Keratinocyte (primary cell): Measurements from ENCODE around the gene PHKA2. TPM values are rescaled to one million over a fixed set of nuclear protein-coding genes. Genes with fewer than 3 reads are reported as not detected.

Experiments
- DNase-seq: peaks from one replicate; pipeline ENCODE4 v3.0.0-alpha.2; 2011; ENCODE audit warnings: low read depth, missing footprints, low spot score
- FAIRE-seq: peaks from 2 replicates; lab custom pipeline; 2011; peaks lifted over from hg19 to GRCh38; lab: Jason Lieb, UNC
- H2AFZ ChIP-seq: 2 replicates; pipeline ENCODE4 v1.6.0; 2012; ENCODE audit warnings: low read length, control low read depth, inconsistent platforms; ENCODE audit not compliant: control insufficient read depth
- H3K27ac ChIP-seq: 2 replicates; pipeline ENCODE4 v1.5.1; 2011; ENCODE audit warnings: low read length; ENCODE audit not compliant: control insufficient read depth, insufficient read depth
- H3K27me3 ChIP-seq: 3 replicates; pipeline ENCODE4 v1.6.0; 2011; ENCODE audit warnings: low read length; ENCODE audit not compliant: control insufficient read depth, insufficient read depth; ENCODE audit errors: extremely low read depth
- H3K36me3 ChIP-seq, 2 experiments: 2 replicates in 1 of 2; 3 replicates in 1 of 2; pipeline ENCODE4 v1.5.1; 2011; ENCODE audit warnings: low read length in 2 of 2, mild to moderate bottlenecking in 1 of 2; ENCODE audit not compliant: control insufficient read depth in 2 of 2, insufficient read depth in 2 of 2; ENCODE audit errors: extremely low read depth in 1 of 2
- H3K4me1 ChIP-seq: 3 replicates; pipeline ENCODE4 v1.5.1; 2011; ENCODE audit warnings: low read length; ENCODE audit not compliant: control insufficient read depth, insufficient read depth; ENCODE audit errors: extremely low read depth
- H3K4me2 ChIP-seq: 3 replicates; pipeline ENCODE4 v1.6.0; 2011; ENCODE audit warnings: low read depth, low read length; ENCODE audit not compliant: control insufficient read depth, insufficient read depth; ENCODE audit errors: extremely low read depth
- H3K4me3 ChIP-seq, 3 experiments: fragments of 200-600 bp in 1 of 3; sonication (generic) in 1 of 3; 2 replicates in 2 of 3; 3 replicates in 1 of 3; pipeline ENCODE4 v1.5.1; 2011 to 2016; ENCODE audit warnings: low read length in 3 of 3, mild to moderate bottlenecking in 3 of 3, control low read depth in 2 of 3, inconsistent platforms in 1 of 3, low read depth in 1 of 3, mixed read lengths in 1 of 3, mixed run types in 1 of 3, moderate library complexity in 1 of 3; ENCODE audit not compliant: control insufficient read depth in 2 of 3, insufficient read depth in 2 of 3; ENCODE audit errors: extremely low read depth in 1 of 3
- H3K79me2 ChIP-seq: 2 replicates; pipeline ENCODE4 v1.6.0; 2012; ENCODE audit warnings: low read length; ENCODE audit not compliant: control insufficient read depth, insufficient read depth
- H3K9ac ChIP-seq: 3 replicates; pipeline ENCODE4 v1.6.0; 2011; ENCODE audit warnings: low read length; ENCODE audit not compliant: control insufficient read depth, insufficient read depth; ENCODE audit errors: extremely low read depth
- H3K9me1 ChIP-seq: 3 replicates; pipeline ENCODE4 v1.6.0; 2011; ENCODE audit warnings: low read length; ENCODE audit not compliant: control insufficient read depth, insufficient read depth; ENCODE audit errors: extremely low read depth
- H3K9me3 ChIP-seq: 2 replicates; pipeline ENCODE4 v1.5.1; 2012; ENCODE audit warnings: low read depth, low read length; ENCODE audit not compliant: control insufficient read depth
- H4K20me1 ChIP-seq: 3 replicates; pipeline ENCODE4 v1.6.0; 2011; ENCODE audit warnings: low read length; ENCODE audit not compliant: control insufficient read depth, insufficient read depth; ENCODE audit errors: extremely low read depth
- CTCF ChIP-seq, 3 experiments: IDR thresholded peaks in 1 of 3; conservative IDR thresholded peaks in 1 of 3; optimal IDR thresholded peaks in 1 of 3; 2 replicates in 2 of 3; 3 replicates in 1 of 3; pipeline versions ENCODE3 to v1.5.1; 2011; ENCODE audit warnings: low read length in 3 of 3, mild to moderate bottlenecking in 3 of 3, moderate library complexity in 2 of 3, control low read depth in 1 of 3, inconsistent platforms in 1 of 3; ENCODE audit not compliant: insufficient read depth in 2 of 3; ENCODE audit errors: extremely low read depth in 1 of 3
- EZH2 ChIP-seq: IDR thresholded peaks from one replicate; pipeline ENCODE4 v1.6.1; 2012; ENCODE audit warnings: inconsistent platforms, mild to moderate bottlenecking, low read length, moderate library complexity
- dilution Hi-C: fragments of 300-500 bp; cut with MboI; formaldehyde crosslinking; loops from one replicate; pipeline ENCODE4 v1.7.0; 2020; ENCODE audit warnings: low sequenced_read_pairs; ENCODE audit not compliant: extremely low pct_ligation_motif_present
- polyA plus RNA-seq, 5 experiments: library from polyadenylated mRNA; depleted of rRNA in 3 of 5; stranded (reverse) in 3 of 5; stranded (forward) in 1 of 5; unstranded in 1 of 5; fragments of >200 nt; gene quantifications; 1 replicate in 1 of 5; 2 replicates in 3 of 5; 3 replicates in 1 of 5; pipeline versions ENCODE4 v1.2.1 to v1.2.3, GENCODE V29; 2011 to 2012; ENCODE audit warnings: missing spikeins in 2 of 5, low read depth in 1 of 5, low replicate concordance in 1 of 5

Gene PHKA2
- polyA plus RNA-seq, 1 donor (not counting 4 experiments of a cell fraction or from before 2014, with no cell fraction given), result 14.1 TPM

GRCh38 chrX:18871970-18872369, 111.9 kb downstream of the PHKA2 start:
- no peaks in the 10 kb centered on the region for H3K79me2 ChIP-seq
- DNase-seq (no peak), FAIRE-seq (no peak)
- dilution Hi-C loops, result no loop called here
- no peak overlapping the region for H3K4me2 ChIP-seq
- H3K36me3 ChIP-seq, result no peaks in the 10 kb centered on the region
- no peak overlapping the region for H3K27ac ChIP-seq
- H3K9me1 ChIP-seq, result no peaks in the 10 kb centered on the region
- no peaks in the 10 kb centered on the region for H3K9me3 ChIP-seq
- H3K27me3 ChIP-seq, result no peaks in the 10 kb centered on the region
- no peak for TF ChIP-seq CTCF (optimal IDR thresholded peaks at IDR 0.05 in 1 of 3, IDR thresholded peaks at IDR 0.05 in 1 of 3, conservative IDR thresholded peaks at IDR 0.05 in 1 of 3; ENCODE audit: extremely low read depth in 1 of 3, insufficient read depth in 2 of 3, low read length in 3 of 3)
- no peak for TF ChIP-seq EZH2
- no peak overlapping the region for H2AFZ ChIP-seq
- H4K20me1 ChIP-seq, result no peaks in the 10 kb centered on the region
- H3K4me1 ChIP-seq, result peaks cover 14% of the 10 kb centered on the region
- H3K9ac ChIP-seq, result no peak overlapping the region
- no peak overlapping the region for H3K4me3 ChIP-seq

- no peaks in the 10 kb centered on the region for H3K9me3 ChIP-seq
- H3K9ac ChIP-seq, result no peak overlapping the region
- no peak for FAIRE-seq
- no peak for TF ChIP-seq CTCF (optimal IDR thresholded peaks at IDR 0.05 in 1 of 3, IDR thresholded peaks at IDR 0.05 in 1 of 3, conservative IDR thresholded peaks at IDR 0.05 in 1 of 3; ENCODE audit: extremely low read depth in 1 of 3, insufficient read depth in 2 of 3, low read length in 3 of 3)
- no peaks in the 10 kb centered on the region for H3K9me1 ChIP-seq
- H3K27me3 ChIP-seq, result no peaks in the 10 kb centered on the region
- dilution Hi-C loops, result no loop called here
- peaks cover 14% of the 10 kb centered on the region for H3K4me1 ChIP-seq
- no peak overlapping the region for H2AFZ ChIP-seq
- H3K36me3 ChIP-seq, result no peaks in the 10 kb centered on the region
- no peaks in the 10 kb centered on the region for H3K79me2 ChIP-seq
- H3K27ac ChIP-seq, result no peak overlapping the region
- H3K4me3 ChIP-seq, result no peak overlapping the region
- H3K4me2 ChIP-seq, result no peak overlapping the region
- no peak for DNase-seq
- H4K20me1 ChIP-seq, result no peaks in the 10 kb centered on the region
Observed at GRCh38 chrX:18871161-18871890, 112.6 kb downstream of the PHKA2 start.
